Heart right ventricle (tissue), 16 donors: ENCODE measurements around the gene TMEM50B. TPM values are rescaled to one million over a fixed set of nuclear protein-coding genes. Genes with fewer than 3 reads are reported as not detected.
A peak's percentile ranks its signal among the peaks of the same experiment; 100 is the strongest.

Source experiments
- ATAC-seq, 8 donors: fragments of 200-7000 bp; cut with Tn5 transposase; one replicate each; pipeline ENCODE4 v1.9.1; 2020; ENCODE audit warnings: mild to moderate bottlenecking in 8 of 8, moderate library complexity in 8 of 8, moderate number of reproducible peaks in 1 of 8
- DNase-seq, 2 donors: peaks; one replicate each; pipeline ENCODE4 v3.0.0-alpha.2; 2020
- H3K27ac ChIP-seq, 10 donors: fragments of 200-600 bp; sonication (generic) in 2 of 10; one replicate each; pipeline versions ENCODE4 v1.5.0 to v1.8.0; 2020 to 2022; ENCODE audit warnings: mild to moderate bottlenecking in 3 of 10
- H3K27me3 ChIP-seq, 7 donors: fragments of 200-600 bp; one replicate each; pipeline ENCODE4 v1.8.0; 2021 to 2022; ENCODE audit warnings: mild to moderate bottlenecking in 2 of 7
- H3K36me3 ChIP-seq, 9 donors: fragments of 200-600 bp; sonication (generic) in 1 of 9; one replicate each; pipeline versions ENCODE4 v1.5.0 to v1.8.0; 2020 to 2022; ENCODE audit warnings: mild to moderate bottlenecking in 2 of 9
- H3K4me1 ChIP-seq, 9 donors: fragments of 200-600 bp; sonication (generic) in 1 of 9; one replicate each; pipeline versions ENCODE4 v1.5.0 to v1.8.0; 2020 to 2022; ENCODE audit warnings: mild to moderate bottlenecking in 4 of 9
- H3K4me3 ChIP-seq, 10 donors: fragments of 200-600 bp; sonication (generic) in 2 of 10; one replicate each; pipeline versions ENCODE4 v1.5.0 to v1.8.0; 2020 to 2022; ENCODE audit warnings: mild to moderate bottlenecking in 7 of 10, moderate library complexity in 2 of 10
- H3K9me3 ChIP-seq, 11 donors: fragments of 200-600 bp in 10 of 11; sonication (generic) in 2 of 11; one replicate each; pipeline versions ENCODE4 v1.5.0 to v1.8.0; 2013 to 2022; ENCODE audit warnings: mild to moderate bottlenecking in 2 of 11, control low read depth in 1 of 11, moderate library complexity in 1 of 11
- CTCF ChIP-seq, 9 donors: fragments of 200-600 bp; sonication (generic) in 2 of 9; IDR thresholded peaks; one replicate each; pipeline versions ENCODE4 v1.5.0 to v1.8.0; 2021 to 2022; ENCODE audit warnings: antibody characterized with exemption in 9 of 9, mild to moderate bottlenecking in 5 of 9, moderate library complexity in 1 of 9
- WGBS, 2 donors: extraction: QIAGEN DNeasy Blood & Tissue Kit; methylation state at CpG; one replicate each; pipeline ENCODE4 v1.1.7; 2013; ENCODE audit warnings: inconsistent platforms in 1 of 2; 5-methylcytosine and 5-hydroxymethylcytosine counted together
- intact Hi-C, 10 donors: fragments of 100-400 bp; cut with DNase I; formaldehyde crosslinking; loops; one replicate each; pipeline versions ENCODE4 v1.11.1 to v1.14.2; 2022
- polyA plus RNA-seq, 2 donors: library from polyadenylated mRNA; stranded (reverse); fragments of 200-250 nt; gene quantifications; one replicate each; pipeline ENCODE4 v1.2.3, GENCODE V29; 2013
- total RNA-seq, 10 donors: library from RNA; stranded (reverse); fragmentation: NEBNext Ultra II Directional in 3 of 10; extraction: Animal tissue kit (Norgen Biotek cat#: 25700) in 3 of 10; gene quantifications; one replicate each; pipeline versions ENCODE4 v1.2.1 to v1.2.4, GENCODE V29; 2021 to 2023
- donor health status: Arrhythmogenic right ventricular cardiomyopathy.
- donor health status: ischemic (EF 13 %, LVEDD 7.1; RV severe dilation, severe dysfunction).
- donor health status: healthy with polysubstance abuse.
- donor health status: DM: no; HTN: yes; CAD: no.
- donor health status: DM: no; HTN: no; CAD: no.
- donor health status: ischemic (EF 25% LVEDD 6.9; RV normal size, moderate dysfunction).
- donor health status: ischemic (EF 25% LVEDD 5.7; RV mildly dilated, moderate dysfunction).
- donor health status: healthy.
- donor health status: DM: yes; HTN: yes; CAD: no.
- donor health status: Ischemic cardiomyopathy.
- donor health status: ischemic (EF 35%, LVEDD 5.7; RV mildly dilated, moderate dysfunction).
- donor health status: nonischemic (EF 11% LVEDD 7.7; RV severe dilation, severe dysfunction).
- donor health status: DM: yes; HTN: yes; CAD: no.
- donor health status: PGD.
- donor health status: ischemic (EF 29% LVEDD 5.4; RV normal size, mild dysfunction).
- donor health status: nonischemic (EF 23%, LVEDD 6.1; RV moderate dilation, normal function).

Gene TMEM50B
- total and polyA plus RNA-seq, 12 donors: 26.7 to 71.4 (median 30.6) TPM

GRCh38 chr21:33461538-33462250 is 18.1 kb downstream of the TMEM50B start:
- Histone ChIP-seq H3K9me3 (no peaks in the 10 kb centered on the region), H3K27ac (no peak overlapping the region), H3K4me1 (no peaks in the 10 kb centered on the region), H3K4me3 (no peak overlapping the region), H3K27me3 (no peaks in the 10 kb centered on the region), H3K36me3 (peaks cover 0 to 98% (median 30%) of the 10 kb centered on the region in 9 donors)
- 93 to 94% methylated on average over 5 of the region's 5 CpGs for WGBS, 2 donors
- TF ChIP-seq CTCF (IDR thresholded peaks at IDR 0.05): no peak
- intact Hi-C loops: no loop called here
- DNase-seq: no peak
- no peak for ATAC-seq

GRCh38 chr21:33458861-33459260 is 20.9 kb downstream of the TMEM50B start:
- DNase-seq: no peak
- ATAC-seq: no peak
- no peak overlapping the region for H3K4me3 ChIP-seq
- peaks cover 0 to 4% (median 0%) of the 10 kb centered on the region in 9 donors for H3K4me1 ChIP-seq
- whole genome bisulfite sequencing, 2 donors: 97 to 98% methylated on average over 3 of the region's 3 CpGs
- H3K9me3 ChIP-seq: no peaks in the 10 kb centered on the region
- intact Hi-C loops: no loop called here
- peaks cover 0 to 100% (median 27%) of the 10 kb centered on the region in 9 donors for H3K36me3 ChIP-seq
- TF ChIP-seq CTCF (IDR thresholded peaks at IDR 0.05): no peak
- H3K27me3 ChIP-seq: no peaks in the 10 kb centered on the region
- no peak overlapping the region for H3K27ac ChIP-seq

- no peak for TF ChIP-seq CTCF (IDR thresholded peaks at IDR 0.05)
- no peak overlapping the region for H3K4me3 ChIP-seq
- WGBS, 2 donors: 84 to 85% methylated on average over 6 of the region's 6 CpGs
- no peak overlapping the region for H3K27ac ChIP-seq
- no peaks in the 10 kb centered on the region for H3K27me3 ChIP-seq
- no peaks in the 10 kb centered on the region for H3K9me3 ChIP-seq
- peaks cover 0 to 4% (median 0%) of the 10 kb centered on the region in 9 donors for H3K4me1 ChIP-seq
- peaks cover 0 to 97% (median 14%) of the 10 kb centered on the region in 9 donors for H3K36me3 ChIP-seq
- ATAC-seq (no peak), DNase-seq (no peak)
- intact Hi-C loops: no loop called here
Observed at GRCh38 chr21:33455686-33456446, 23.9 kb downstream of the TMEM50B start.

GRCh38 chr21:33452362-33452761 is 27.4 kb downstream of the TMEM50B start:
- no peak for DNase-seq
- Histone ChIP-seq H3K27ac (no peak overlapping the region), H3K9me3 (no peaks in the 10 kb centered on the region), H3K36me3 (peaks cover 0 to 94% (median 11%) of the 10 kb centered on the region in 9 donors), H3K4me1 (peaks cover 0 to 4% (median 0%) of the 10 kb centered on the region in 9 donors), H3K27me3 (no peaks in the 10 kb centered on the region), H3K4me3 (no peak overlapping the region)
- 93 to 95% methylated on average over 3 of the region's 3 CpGs for WGBS, 2 donors
- no peak for TF ChIP-seq CTCF (IDR thresholded peaks at IDR 0.05)
- peak in 2 of 8 donors; percentile 35 to 47 for ATAC-seq
- intact Hi-C loops: no loop called here
